Cardiac fibroblast (primary cell): ENCODE results near the gene CDSN.

Experiments used
- DNase-seq, 2 donors: peaks; one replicate each; pipeline versions ENCODE4 v3.0.0 to v3.0.0-alpha.2; 2010; ENCODE audit warnings: low read depth in 2 of 2
- H3K4me3 ChIP-seq, 2 donors: replicated peaks in 1 of 2; 1 replicate in 1 of 2; 2 replicates in 1 of 2; pipeline ENCODE4 v1.5.1; 2011; ENCODE audit warnings: low read depth in 2 of 2, low read length in 2 of 2, mild to moderate bottlenecking in 2 of 2, moderate library complexity in 1 of 2
- CTCF ChIP-seq: IDR thresholded peaks from one replicate; pipeline ENCODE4 v1.5.1; 2011; ENCODE audit warnings: low read depth, mild to moderate bottlenecking, low read length, inconsistent platforms

CDSN gene

GRCh38 chr6:31132806-31133205, 12.6 kb upstream of the CDSN start:
- no peak for DNase-seq
- TF ChIP-seq CTCF, result no peak
- no peak overlapping the region for H3K4me3 ChIP-seq

- TF ChIP-seq CTCF, result no peak
- H3K4me3 ChIP-seq, result no peak overlapping the region
- DNase-seq, result no peak
Observed at GRCh38 chr6:31131595-31131994, 11.3 kb upstream of the CDSN start.

GRCh38 chr6:31130751-31131150, 10.5 kb upstream of the CDSN start:
- no peak overlapping the region for H3K4me3 ChIP-seq
- no peak for TF ChIP-seq CTCF

GRCh38 chr6:31129130-31129529, 8.9 kb upstream of the CDSN start:
- no peak for TF ChIP-seq CTCF
- no peak overlapping the region for H3K4me3 ChIP-seq
- DNase-seq, result no peak

More at GRCh38 chr6:31130751-31131150, 10.5 kb upstream of the CDSN start:
- DNase-seq, result no peak

GRCh38 chr6:31128093-31128676, 7.9 kb upstream of the CDSN start:
- TF ChIP-seq CTCF, result peak; percentile 94
- peak; percentile 46 to 50 for DNase-seq
- no peak overlapping the region for H3K4me3 ChIP-seq

- TF ChIP-seq CTCF, result no peak
- no peak overlapping the region for H3K4me3 ChIP-seq
- DNase-seq, result no peak
Observed at GRCh38 chr6:31126396-31127175, 6.3 kb upstream of the CDSN start.
